ENCODE results near the gene DAB1. TPM values are rescaled to one million over a fixed set of nuclear protein-coding genes. Genes with fewer than 3 reads are reported as not detected.

Gene DAB1
- total and polyA plus RNA-seq, 8 donors = 0.04 to 1.4 (median 0.39) TPM

GRCh38 chr1:57311411-57311810, 112.4 kb downstream of the DAB1 start:
- no peaks in the 10 kb centered on the region for H3K27me3 ChIP-seq
- H3K36me3 ChIP-seq = no peaks in the 10 kb centered on the region
- intact Hi-C loops (cut with DNase I) = no loop called here
- no peak overlapping the region for H3K27ac ChIP-seq
- no peaks in the 10 kb centered on the region for H3K9me3 ChIP-seq
- DNase-seq = no peak
- 78 to 81% methylated on average over 1 of the region's 1 CpG for WGBS, 2 donors
- ATAC-seq = no peak
- FAIRE-seq = no peak
- no peak overlapping the region for H3K4me3 ChIP-seq
- TF ChIP-seq, protein P1, sequence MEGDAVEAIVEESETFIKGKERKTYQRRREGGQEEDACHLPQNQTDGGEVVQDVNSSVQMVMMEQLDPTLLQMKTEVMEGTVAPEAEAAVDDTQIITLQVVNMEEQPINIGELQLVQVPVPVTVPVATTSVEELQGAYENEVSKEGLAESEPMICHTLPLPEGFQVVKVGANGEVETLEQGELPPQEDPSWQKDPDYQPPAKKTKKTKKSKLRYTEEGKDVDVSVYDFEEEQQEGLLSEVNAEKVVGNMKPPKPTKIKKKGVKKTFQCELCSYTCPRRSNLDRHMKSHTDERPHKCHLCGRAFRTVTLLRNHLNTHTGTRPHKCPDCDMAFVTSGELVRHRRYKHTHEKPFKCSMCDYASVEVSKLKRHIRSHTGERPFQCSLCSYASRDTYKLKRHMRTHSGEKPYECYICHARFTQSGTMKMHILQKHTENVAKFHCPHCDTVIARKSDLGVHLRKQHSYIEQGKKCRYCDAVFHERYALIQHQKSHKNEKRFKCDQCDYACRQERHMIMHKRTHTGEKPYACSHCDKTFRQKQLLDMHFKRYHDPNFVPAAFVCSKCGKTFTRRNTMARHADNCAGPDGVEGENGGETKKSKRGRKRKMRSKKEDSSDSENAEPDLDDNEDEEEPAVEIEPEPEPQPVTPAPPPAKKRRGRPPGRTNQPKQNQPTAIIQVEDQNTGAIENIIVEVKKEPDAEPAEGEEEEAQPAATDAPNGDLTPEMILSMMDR (IDR thresholded peaks at IDR 0.05) = no peak
- H3K4me1 ChIP-seq = no peaks in the 10 kb centered on the region

DNA sequence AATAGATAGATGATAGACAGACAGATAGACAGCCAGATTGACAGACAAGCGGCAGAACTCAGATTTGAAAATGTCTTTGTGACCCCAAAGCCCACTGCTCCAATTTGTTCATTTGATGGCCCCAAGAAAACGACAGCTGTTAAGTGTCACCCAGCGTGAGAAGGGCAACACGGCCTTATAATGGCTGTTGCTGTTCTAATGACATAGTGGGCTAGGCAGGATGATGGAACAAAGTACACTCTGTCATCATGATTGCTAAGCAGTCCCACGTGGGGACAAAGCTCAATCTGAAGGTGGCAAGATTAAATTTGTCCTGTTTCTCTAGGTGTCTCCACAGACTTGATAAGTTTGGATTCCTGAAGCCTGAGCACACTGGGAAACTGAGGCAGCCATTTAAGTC, 112.9 kb downstream of the DAB1 start:
- TF ChIP-seq, protein P1 (IDR thresholded peaks at IDR 0.05) = no peak
- no peak for FAIRE-seq
- Histone ChIP-seq H3K4me3 (no peak overlapping the region), H3K9me3 (no peaks in the 10 kb centered on the region), H3K27me3 (no peaks in the 10 kb centered on the region), H3K27ac (no peak overlapping the region), H3K4me1 (no peaks in the 10 kb centered on the region), H3K36me3 (no peaks in the 10 kb centered on the region)
- no peak for ATAC-seq
- DNase-seq = no peak
- WGBS, 2 donors = 39 to 41% methylated on average over 5 of the region's 5 CpGs
- intact Hi-C loops (cut with DNase I) = no loop called here

GRCh38 chr1:57309630-57310029, 114.2 kb downstream of the DAB1 start:
- WGBS, 2 donors = 27 to 45% methylated on average over 2 of the region's 2 CpGs
- H3K27ac ChIP-seq = no peak overlapping the region
- H3K27me3 ChIP-seq = no peaks in the 10 kb centered on the region
- no peaks in the 10 kb centered on the region for H3K36me3 ChIP-seq
- intact Hi-C loops (cut with DNase I) = no loop called here
- no peaks in the 10 kb centered on the region for H3K4me1 ChIP-seq
- ATAC-seq (no peak), FAIRE-seq (no peak), DNase-seq (no peak)
- H3K9me3 ChIP-seq = no peaks in the 10 kb centered on the region
- H3K4me3 ChIP-seq = no peak overlapping the region
- TF ChIP-seq, protein P1 (IDR thresholded peaks at IDR 0.05) = no peak

DNA sequence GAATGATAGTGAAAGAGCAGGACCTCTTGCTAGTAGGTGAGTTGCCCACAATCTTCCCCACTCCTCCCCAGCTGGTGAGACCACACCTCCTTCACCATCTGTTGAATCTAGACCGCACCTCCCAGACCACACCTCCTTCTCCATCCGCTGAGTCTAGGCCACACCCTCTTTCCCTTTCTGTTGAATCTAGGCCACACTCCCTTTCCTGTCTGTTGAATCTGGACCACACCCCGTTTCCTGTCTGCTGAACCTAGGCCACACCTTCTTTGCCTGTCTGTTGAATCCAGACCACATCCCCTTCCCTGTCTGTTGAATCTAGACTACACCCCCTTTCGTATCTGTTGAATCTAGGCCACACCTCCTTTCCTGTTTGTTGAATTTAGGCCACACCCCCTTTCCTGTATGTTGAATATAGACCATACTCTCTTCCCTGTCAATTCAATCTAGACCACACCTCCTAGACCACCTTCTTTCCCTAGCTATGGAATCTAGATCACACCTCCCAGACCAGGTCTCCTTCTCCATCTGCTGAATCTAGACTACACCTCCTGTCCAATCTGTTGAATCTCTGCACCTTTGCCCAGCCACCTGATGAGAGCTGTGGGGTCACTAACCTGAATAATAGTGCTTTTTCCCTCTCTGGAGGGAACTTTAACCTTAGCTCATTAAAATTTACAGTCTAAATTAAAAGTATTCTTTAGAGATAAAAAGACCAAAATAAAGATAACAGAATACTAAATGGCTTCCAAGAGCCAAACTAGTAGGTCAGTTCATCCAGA, 116.3 kb downstream of the DAB1 start:
- H3K36me3 ChIP-seq = no peaks in the 10 kb centered on the region
- intact Hi-C loops (cut with DNase I) = no loop called here
- H3K27me3 ChIP-seq = no peaks in the 10 kb centered on the region
- H3K27ac ChIP-seq = no peak overlapping the region
- no peaks in the 10 kb centered on the region for H3K9me3 ChIP-seq
- TF ChIP-seq, protein P1 (IDR thresholded peaks at IDR 0.05) = no peak
- ATAC-seq (no peak), DNase-seq (no peak), FAIRE-seq (no peak)
- H3K4me3 ChIP-seq = no peak overlapping the region
- no peaks in the 10 kb centered on the region for H3K4me1 ChIP-seq
- 83% methylated on average over 4 of the region's 4 CpGs for WGBS, 2 donors

DNA sequence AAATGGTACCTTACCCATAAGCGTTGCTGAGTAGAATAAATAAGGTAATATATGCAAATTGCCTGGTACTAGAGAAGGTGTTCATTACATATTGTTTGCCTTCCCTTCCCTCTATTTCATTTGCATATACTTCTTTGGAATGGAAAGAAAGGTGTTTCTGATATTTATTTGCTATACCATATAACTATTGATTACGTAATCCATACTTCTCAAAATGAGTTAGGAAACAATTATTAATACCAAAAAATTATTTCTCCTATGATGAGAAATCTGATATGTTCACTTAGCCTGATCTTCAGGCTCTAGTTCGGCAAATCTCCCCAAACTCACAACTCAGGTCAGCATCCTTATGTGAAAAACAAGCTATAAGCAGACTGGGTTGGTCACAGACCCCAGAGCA, 119.3 kb downstream of the DAB1 start:
- no peak for DNase-seq
- Histone ChIP-seq H3K4me1 (no peaks in the 10 kb centered on the region), H3K9me3 (no peaks in the 10 kb centered on the region), H3K27ac (no peak overlapping the region), H3K27me3 (no peaks in the 10 kb centered on the region), H3K36me3 (no peaks in the 10 kb centered on the region), H3K4me3 (no peak overlapping the region)
- intact Hi-C loops (cut with DNase I) = no loop called here
- TF ChIP-seq, protein P1 (IDR thresholded peaks at IDR 0.05) = no peak
- no peak for FAIRE-seq
- no peak for ATAC-seq
- WGBS, 2 donors = 74 to 87% methylated on average over 3 of the region's 3 CpGs

All from pancreas (tissue), 10 donors.